Keratinocyte (primary cell): Measurements from ENCODE around the gene SERGEF. TPM values are rescaled to one million over a fixed set of nuclear protein-coding genes. Genes with fewer than 3 reads are reported as not detected.
A peak's percentile ranks its signal among the peaks of the same experiment; 100 is the strongest.

Source experiments
- DNase-seq: peaks from one replicate; pipeline ENCODE4 v3.0.0-alpha.2; 2011; ENCODE audit warnings: low read depth, missing footprints, low spot score
- FAIRE-seq: peaks from 2 replicates; lab custom pipeline; 2011; peaks lifted over from hg19 to GRCh38; lab: Jason Lieb, UNC
- H2AFZ ChIP-seq: 2 replicates; pipeline ENCODE4 v1.6.0; 2012; ENCODE audit warnings: low read length, control low read depth, inconsistent platforms; ENCODE audit not compliant: control insufficient read depth
- H3K27ac ChIP-seq: 2 replicates; pipeline ENCODE4 v1.5.1; 2011; ENCODE audit warnings: low read length; ENCODE audit not compliant: control insufficient read depth, insufficient read depth
- H3K27me3 ChIP-seq: 3 replicates; pipeline ENCODE4 v1.6.0; 2011; ENCODE audit warnings: low read length; ENCODE audit not compliant: control insufficient read depth, insufficient read depth; ENCODE audit errors: extremely low read depth
- H3K36me3 ChIP-seq, 2 experiments: 2 replicates in 1 of 2; 3 replicates in 1 of 2; pipeline ENCODE4 v1.5.1; 2011; ENCODE audit warnings: low read length in 2 of 2, mild to moderate bottlenecking in 1 of 2; ENCODE audit not compliant: control insufficient read depth in 2 of 2, insufficient read depth in 2 of 2; ENCODE audit errors: extremely low read depth in 1 of 2
- H3K4me1 ChIP-seq: 3 replicates; pipeline ENCODE4 v1.5.1; 2011; ENCODE audit warnings: low read length; ENCODE audit not compliant: control insufficient read depth, insufficient read depth; ENCODE audit errors: extremely low read depth
- H3K4me2 ChIP-seq: 3 replicates; pipeline ENCODE4 v1.6.0; 2011; ENCODE audit warnings: low read depth, low read length; ENCODE audit not compliant: control insufficient read depth, insufficient read depth; ENCODE audit errors: extremely low read depth
- H3K4me3 ChIP-seq, 3 experiments: fragments of 200-600 bp in 1 of 3; sonication (generic) in 1 of 3; 2 replicates in 2 of 3; 3 replicates in 1 of 3; pipeline ENCODE4 v1.5.1; 2011 to 2016; ENCODE audit warnings: low read length in 3 of 3, mild to moderate bottlenecking in 3 of 3, control low read depth in 2 of 3, inconsistent platforms in 1 of 3, low read depth in 1 of 3, mixed read lengths in 1 of 3, mixed run types in 1 of 3, moderate library complexity in 1 of 3; ENCODE audit not compliant: control insufficient read depth in 2 of 3, insufficient read depth in 2 of 3; ENCODE audit errors: extremely low read depth in 1 of 3
- H3K79me2 ChIP-seq: 2 replicates; pipeline ENCODE4 v1.6.0; 2012; ENCODE audit warnings: low read length; ENCODE audit not compliant: control insufficient read depth, insufficient read depth
- H3K9ac ChIP-seq: 3 replicates; pipeline ENCODE4 v1.6.0; 2011; ENCODE audit warnings: low read length; ENCODE audit not compliant: control insufficient read depth, insufficient read depth; ENCODE audit errors: extremely low read depth
- H3K9me1 ChIP-seq: 3 replicates; pipeline ENCODE4 v1.6.0; 2011; ENCODE audit warnings: low read length; ENCODE audit not compliant: control insufficient read depth, insufficient read depth; ENCODE audit errors: extremely low read depth
- H3K9me3 ChIP-seq: 2 replicates; pipeline ENCODE4 v1.5.1; 2012; ENCODE audit warnings: low read depth, low read length; ENCODE audit not compliant: control insufficient read depth
- H4K20me1 ChIP-seq: 3 replicates; pipeline ENCODE4 v1.6.0; 2011; ENCODE audit warnings: low read length; ENCODE audit not compliant: control insufficient read depth, insufficient read depth; ENCODE audit errors: extremely low read depth
- CTCF ChIP-seq, 3 experiments: IDR thresholded peaks in 1 of 3; conservative IDR thresholded peaks in 1 of 3; optimal IDR thresholded peaks in 1 of 3; 2 replicates in 2 of 3; 3 replicates in 1 of 3; pipeline versions ENCODE3 to v1.5.1; 2011; ENCODE audit warnings: low read length in 3 of 3, mild to moderate bottlenecking in 3 of 3, moderate library complexity in 2 of 3, control low read depth in 1 of 3, inconsistent platforms in 1 of 3; ENCODE audit not compliant: insufficient read depth in 2 of 3; ENCODE audit errors: extremely low read depth in 1 of 3
- EZH2 ChIP-seq: IDR thresholded peaks from one replicate; pipeline ENCODE4 v1.6.1; 2012; ENCODE audit warnings: inconsistent platforms, mild to moderate bottlenecking, low read length, moderate library complexity
- dilution Hi-C: fragments of 300-500 bp; cut with MboI; formaldehyde crosslinking; loops from one replicate; pipeline ENCODE4 v1.7.0; 2020; ENCODE audit warnings: low sequenced_read_pairs; ENCODE audit not compliant: extremely low pct_ligation_motif_present
- polyA plus RNA-seq, 5 experiments: library from polyadenylated mRNA; depleted of rRNA in 3 of 5; stranded (reverse) in 3 of 5; stranded (forward) in 1 of 5; unstranded in 1 of 5; fragments of >200 nt; gene quantifications; 1 replicate in 1 of 5; 2 replicates in 3 of 5; 3 replicates in 1 of 5; pipeline versions ENCODE4 v1.2.1 to v1.2.3, GENCODE V29; 2011 to 2012; ENCODE audit warnings: missing spikeins in 2 of 5, low read depth in 1 of 5, low replicate concordance in 1 of 5

Gene SERGEF
- polyA plus RNA-seq, 1 donor (not counting 4 experiments of a cell fraction or from before 2014, with no cell fraction given), result 15.6 TPM

GRCh38 chr11:17767301-17767885 lies 245.5 kb downstream of the SERGEF start:
- no peaks in the 10 kb centered on the region for H3K27me3 ChIP-seq
- H3K4me1 ChIP-seq, result no peaks in the 10 kb centered on the region
- no peak overlapping the region for H3K4me3 ChIP-seq
- H3K79me2 ChIP-seq, result no peaks in the 10 kb centered on the region
- no peaks in the 10 kb centered on the region for H3K9me1 ChIP-seq
- H3K4me2 ChIP-seq, result no peak overlapping the region
- H3K36me3 ChIP-seq, result no peaks in the 10 kb centered on the region
- TF ChIP-seq CTCF (optimal IDR thresholded peaks at IDR 0.05 in 1 of 3, IDR thresholded peaks at IDR 0.05 in 1 of 3, conservative IDR thresholded peaks at IDR 0.05 in 1 of 3; ENCODE audit: extremely low read depth in 1 of 3, insufficient read depth in 2 of 3, low read length in 3 of 3), result no peak
- no peaks in the 10 kb centered on the region for H4K20me1 ChIP-seq
- no peak overlapping the region for H3K9ac ChIP-seq
- dilution Hi-C loops, result no loop called here
- FAIRE-seq (no peak), DNase-seq (no peak)
- no peak overlapping the region for H3K27ac ChIP-seq
- no peaks in the 10 kb centered on the region for H3K9me3 ChIP-seq
- no peak overlapping the region for H2AFZ ChIP-seq

- Histone ChIP-seq H3K9me1 (no peaks in the 10 kb centered on the region), H3K79me2 (no peaks in the 10 kb centered on the region), H3K27me3 (no peaks in the 10 kb centered on the region), H3K9ac (no peak overlapping the region), H3K9me3 (no peaks in the 10 kb centered on the region), H3K4me1 (no peaks in the 10 kb centered on the region), H3K4me2 (no peak overlapping the region), H3K36me3 (no peaks in the 10 kb centered on the region), H3K4me3 (no peak overlapping the region), H3K27ac (no peak overlapping the region), H4K20me1 (no peaks in the 10 kb centered on the region), H2AFZ (no peak overlapping the region)
- FAIRE-seq (no peak), DNase-seq (no peak)
- dilution Hi-C loops, result no loop called here
- TF ChIP-seq CTCF (optimal IDR thresholded peaks at IDR 0.05 in 1 of 3, IDR thresholded peaks at IDR 0.05 in 1 of 3, conservative IDR thresholded peaks at IDR 0.05 in 1 of 3; ENCODE audit: extremely low read depth in 1 of 3, insufficient read depth in 2 of 3, low read length in 3 of 3) (peak in 1 of 3 experiments; percentile 24), EZH2 (no peak)
These were observed 246.3 kb downstream of the SERGEF start for GRCh38 chr11:17766590-17766989.
